Activated T-cell treated with anti-CD3 and anti-CD28 coated beads, Interleukin-2, amount 50 U/mL, for 24 hours (primary cell): ENCODE results near the gene TRIM9.

Experiments used
- DNase-seq: peaks from one replicate; pipeline ENCODE4 v3.0.0-alpha.2; 2020
- H3K27ac Mint-ChIP-seq: 2 replicates; pipeline ENCODE4 v1.8.0; 2020; ENCODE audit warnings: mild to moderate bottlenecking, mixed read lengths
- H3K27me3 Mint-ChIP-seq: 2 replicates; pipeline ENCODE4 v1.8.0; 2020; ENCODE audit warnings: mixed read lengths
- H3K36me3 Mint-ChIP-seq: 2 replicates; pipeline ENCODE4 v1.8.0; 2020; ENCODE audit warnings: low read depth, mixed read lengths
- H3K4me1 Mint-ChIP-seq: 2 replicates; pipeline ENCODE4 v1.8.0; 2020; ENCODE audit warnings: low read depth, mixed read lengths
- H3K4me3 Mint-ChIP-seq: 2 replicates; pipeline ENCODE4 v1.8.0; 2020; ENCODE audit warnings: mild to moderate bottlenecking, moderate library complexity, mixed read lengths
- H3K9me3 Mint-ChIP-seq: 2 replicates; pipeline ENCODE4 v1.8.0; 2020; ENCODE audit warnings: mixed read lengths

Gene TRIM9

DNA sequence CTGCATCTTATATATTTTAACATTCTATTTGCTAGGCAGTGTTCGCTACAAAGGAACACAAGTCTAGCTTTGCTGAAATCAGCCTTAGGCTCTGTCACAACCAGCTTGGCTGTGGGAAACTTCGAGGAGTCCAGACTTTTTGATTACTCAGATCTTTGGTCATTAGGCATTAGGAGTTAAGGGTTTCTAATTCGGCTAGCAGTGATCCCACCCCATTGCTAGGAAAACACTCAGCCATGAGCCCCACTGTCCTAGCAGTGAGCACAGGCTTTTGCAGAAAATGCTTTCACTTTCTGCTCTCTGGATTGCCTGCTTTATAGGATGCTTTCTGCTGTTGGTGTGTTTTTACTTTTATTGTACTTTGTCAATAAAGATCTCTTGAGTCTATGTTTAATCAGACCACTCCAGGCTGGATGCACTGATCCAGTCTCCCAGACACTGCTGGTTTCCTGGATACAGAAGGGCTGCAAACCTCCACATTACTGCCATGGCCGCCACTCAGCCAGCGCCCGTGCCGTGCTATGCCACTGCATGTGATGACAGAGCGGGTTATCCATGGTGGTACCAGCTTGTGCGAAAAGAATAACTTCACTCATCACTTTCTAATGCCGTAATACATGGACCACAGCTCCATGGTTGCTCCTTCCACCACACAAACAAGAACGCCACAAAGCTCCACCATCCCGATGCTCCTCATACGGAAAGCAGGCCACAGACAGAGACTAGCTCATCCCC lies 109.6 kb downstream of the TRIM9 start:
- Mint-ChIP-seq H3K4me3 (no peak overlapping the region), H3K9me3 (no peaks in the 10 kb centered on the region)

DNA sequence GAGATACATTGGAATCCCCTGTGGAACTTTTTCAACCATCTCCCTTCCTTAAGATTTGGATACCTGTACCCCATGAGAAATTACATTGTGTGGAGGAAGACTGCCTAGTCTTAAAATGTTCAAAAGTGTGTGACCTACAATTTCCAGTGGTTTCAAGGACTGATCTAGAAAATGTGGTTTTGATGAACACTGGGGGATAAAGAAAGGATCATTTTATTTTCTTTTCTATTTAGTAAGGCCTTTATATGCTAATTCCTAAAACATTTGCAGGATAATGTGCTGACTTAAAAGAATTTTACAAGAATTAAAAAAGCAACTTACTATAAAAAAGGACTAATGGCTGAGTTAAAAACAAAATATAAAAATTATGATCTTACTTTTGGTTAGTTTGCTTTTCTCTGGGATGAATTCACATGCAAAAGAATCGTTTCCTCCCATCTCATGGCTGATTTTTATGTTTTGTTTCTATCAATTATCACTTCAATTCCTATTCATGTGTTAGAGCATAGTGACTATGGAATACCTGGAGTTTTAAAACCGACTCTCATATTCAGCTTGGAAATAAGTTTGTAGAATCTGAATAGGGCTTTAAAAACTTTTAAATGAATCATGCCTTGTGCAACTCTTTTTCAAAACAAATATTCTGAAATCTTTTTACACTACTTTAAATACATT lies 110.7 kb downstream of the TRIM9 start:
- Mint-ChIP-seq H3K4me3 (no peak overlapping the region), H3K27me3 (peaks cover 14% of the 10 kb centered on the region), H3K27ac (no peak overlapping the region), H3K4me1 (no peaks in the 10 kb centered on the region), H3K9me3 (no peaks in the 10 kb centered on the region), H3K36me3 (no peaks in the 10 kb centered on the region)
- DNase-seq = no peak

More for the DNA sequence above, 109.6 kb downstream of the TRIM9 start:
- H3K4me1 Mint-ChIP-seq = no peaks in the 10 kb centered on the region
- no peak overlapping the region for H3K27ac Mint-ChIP-seq
- peaks cover 14% of the 10 kb centered on the region for H3K27me3 Mint-ChIP-seq
- no peaks in the 10 kb centered on the region for H3K36me3 Mint-ChIP-seq
- no peak for DNase-seq

DNA sequence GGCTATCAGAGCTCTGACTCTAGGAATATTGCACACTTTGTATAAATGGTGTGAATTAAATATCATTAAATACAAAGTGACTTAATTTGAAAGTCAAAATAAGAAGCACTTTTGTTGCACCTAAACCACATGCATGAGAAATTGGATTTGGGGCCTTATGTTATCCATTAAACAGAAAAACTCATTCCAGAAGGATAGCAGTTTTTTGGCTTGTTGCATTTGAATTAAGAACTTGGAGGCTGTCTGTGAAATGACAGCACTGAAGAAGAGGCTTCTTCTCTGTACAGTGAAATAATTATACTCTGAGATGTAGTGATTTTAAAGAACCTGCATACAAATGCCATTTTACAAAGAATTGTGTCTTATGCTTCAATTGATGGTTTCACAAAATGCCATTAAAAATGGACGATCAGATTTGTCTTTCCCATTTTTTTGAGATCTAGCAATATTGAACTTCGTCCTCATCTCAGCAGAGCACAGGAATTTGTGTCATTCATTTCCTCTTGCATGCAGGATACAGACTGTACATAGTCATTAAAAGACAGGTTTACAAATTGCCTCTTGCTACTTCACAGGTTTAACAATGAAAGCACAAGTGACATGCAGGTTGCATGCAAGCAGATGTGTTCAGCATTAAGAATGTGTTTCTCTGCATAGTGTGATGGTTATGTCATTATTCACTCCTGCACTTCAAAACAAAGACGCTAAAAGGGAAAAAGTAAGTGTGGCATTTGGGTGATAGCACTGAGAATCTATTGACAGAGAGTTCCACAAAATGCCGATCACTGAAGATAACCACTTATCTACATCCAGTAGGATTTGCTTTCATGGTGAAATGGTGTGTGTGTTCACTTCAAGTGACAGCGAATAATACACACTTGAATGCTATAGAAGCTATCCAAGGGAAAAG lies 114.7 kb downstream of the TRIM9 start:
- Mint-ChIP-seq H3K9me3 (no peaks in the 10 kb centered on the region), H3K27me3 (peaks cover 2% of the 10 kb centered on the region), H3K4me1 (no peaks in the 10 kb centered on the region), H3K36me3 (no peaks in the 10 kb centered on the region), H3K27ac (no peak overlapping the region), H3K4me3 (no peak overlapping the region)
- no peak for DNase-seq

DNA sequence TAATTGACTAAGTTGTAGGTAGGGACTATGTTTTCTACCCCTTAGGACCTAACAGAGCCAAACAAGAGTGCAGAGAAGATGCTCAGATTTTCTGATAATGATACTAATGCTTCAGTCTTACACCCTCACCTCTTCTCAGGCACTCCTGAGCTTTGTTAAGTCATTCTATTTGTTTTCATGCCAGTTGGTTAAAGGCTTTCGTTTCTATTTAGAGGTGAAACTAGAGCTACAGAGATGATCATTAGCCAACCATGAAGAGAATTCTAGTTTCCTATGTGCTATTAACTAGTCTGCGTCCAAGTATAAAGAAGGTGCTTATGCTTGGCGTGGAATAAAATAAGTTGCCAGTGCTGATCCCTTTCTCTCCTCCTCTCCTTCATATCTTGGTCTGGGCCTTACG lies 116.0 kb downstream of the TRIM9 start:
- DNase-seq = no peak
- H3K9me3 Mint-ChIP-seq = no peaks in the 10 kb centered on the region
- H3K27ac Mint-ChIP-seq = no peak overlapping the region
- H3K36me3 Mint-ChIP-seq = no peaks in the 10 kb centered on the region
- no peaks in the 10 kb centered on the region for H3K4me1 Mint-ChIP-seq
- H3K27me3 Mint-ChIP-seq = peaks cover 2% of the 10 kb centered on the region
- no peak overlapping the region for H3K4me3 Mint-ChIP-seq

DNA sequence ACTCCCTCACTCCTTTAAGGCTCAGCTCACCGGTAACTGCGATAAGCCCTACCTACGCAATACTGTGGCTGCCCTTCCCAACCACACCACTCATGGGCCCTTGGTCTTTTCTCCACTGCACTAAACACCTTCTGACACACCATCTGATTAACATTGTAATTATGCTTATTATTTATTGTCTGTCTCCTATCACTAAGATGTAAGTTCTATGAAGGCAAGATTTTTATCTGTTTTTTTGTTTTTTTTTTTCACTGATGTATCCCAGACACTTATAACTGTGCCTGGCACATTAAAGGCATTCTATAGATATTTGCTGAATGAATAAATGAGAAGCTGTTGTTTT lies 116.4 kb downstream of the TRIM9 start:
- H3K27me3 Mint-ChIP-seq = peaks cover 2% of the 10 kb centered on the region
- H3K36me3 Mint-ChIP-seq = no peaks in the 10 kb centered on the region
- no peak for DNase-seq
- H3K4me1 Mint-ChIP-seq = no peaks in the 10 kb centered on the region
- no peak overlapping the region for H3K4me3 Mint-ChIP-seq
- H3K27ac Mint-ChIP-seq = no peak overlapping the region
- H3K9me3 Mint-ChIP-seq = no peaks in the 10 kb centered on the region

DNA sequence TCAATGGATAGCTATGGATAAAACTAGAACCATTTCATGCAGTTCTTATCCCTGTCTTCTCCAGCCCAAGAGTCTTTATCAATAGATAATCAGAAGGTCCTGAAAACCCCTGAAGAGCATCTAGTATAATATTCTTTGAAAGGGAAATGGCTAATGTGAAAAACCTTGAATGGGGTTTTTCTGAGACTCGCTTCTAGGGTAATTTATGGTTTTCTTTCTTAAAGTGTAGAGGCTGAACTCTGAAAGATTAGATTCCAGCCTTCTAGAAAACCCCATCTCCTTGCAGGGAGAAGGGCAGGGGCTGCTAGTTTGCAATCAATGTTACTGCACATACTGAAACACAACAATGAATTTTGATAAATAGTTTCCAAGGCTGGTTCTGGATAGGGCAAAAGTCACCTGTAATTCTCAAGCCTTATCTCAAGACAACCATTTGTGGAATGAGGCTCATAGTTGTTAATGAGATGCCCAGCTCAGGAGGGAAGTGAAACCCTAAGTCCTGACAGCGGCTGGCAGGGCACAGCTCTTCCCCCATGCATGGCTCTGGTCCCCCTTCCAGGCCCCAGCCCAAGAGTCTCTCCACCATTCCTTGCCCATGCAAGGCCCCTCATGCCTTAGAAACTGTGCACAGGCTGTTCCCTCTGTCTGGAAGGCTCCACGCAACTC lies 116.9 kb downstream of the TRIM9 start:
- Mint-ChIP-seq H3K36me3 (no peaks in the 10 kb centered on the region), H3K27ac (no peak overlapping the region), H3K27me3 (peaks cover 2% of the 10 kb centered on the region), H3K4me1 (no peaks in the 10 kb centered on the region), H3K4me3 (no peak overlapping the region), H3K9me3 (no peaks in the 10 kb centered on the region)
- no peak for DNase-seq

DNA sequence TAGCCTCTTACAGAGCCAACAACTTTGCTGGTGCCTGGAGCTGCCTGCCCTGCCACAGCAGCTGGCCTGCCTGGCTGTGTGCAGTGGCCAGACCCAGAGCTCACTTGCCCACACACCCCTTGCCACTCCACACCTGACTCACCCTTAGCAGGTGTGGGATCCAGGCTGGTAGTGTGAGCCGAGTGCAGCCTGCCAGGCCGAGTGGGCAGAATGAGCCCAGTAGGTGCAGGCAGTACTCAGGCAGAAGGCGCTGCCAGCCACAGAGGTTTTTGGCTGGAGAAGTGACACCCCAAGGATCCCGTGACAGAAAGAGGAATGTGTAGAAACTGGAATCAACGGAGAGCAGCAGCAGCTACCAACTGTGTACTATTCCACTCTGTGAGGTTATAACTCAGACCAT lies 120.8 kb downstream of the TRIM9 start:
- peaks cover 2% of the 10 kb centered on the region for H3K27me3 Mint-ChIP-seq
- no peak for DNase-seq
- H3K9me3 Mint-ChIP-seq = no peaks in the 10 kb centered on the region
- H3K4me3 Mint-ChIP-seq = no peak overlapping the region
- no peaks in the 10 kb centered on the region for H3K36me3 Mint-ChIP-seq
- H3K4me1 Mint-ChIP-seq = no peaks in the 10 kb centered on the region
- no peak overlapping the region for H3K27ac Mint-ChIP-seq

DNA sequence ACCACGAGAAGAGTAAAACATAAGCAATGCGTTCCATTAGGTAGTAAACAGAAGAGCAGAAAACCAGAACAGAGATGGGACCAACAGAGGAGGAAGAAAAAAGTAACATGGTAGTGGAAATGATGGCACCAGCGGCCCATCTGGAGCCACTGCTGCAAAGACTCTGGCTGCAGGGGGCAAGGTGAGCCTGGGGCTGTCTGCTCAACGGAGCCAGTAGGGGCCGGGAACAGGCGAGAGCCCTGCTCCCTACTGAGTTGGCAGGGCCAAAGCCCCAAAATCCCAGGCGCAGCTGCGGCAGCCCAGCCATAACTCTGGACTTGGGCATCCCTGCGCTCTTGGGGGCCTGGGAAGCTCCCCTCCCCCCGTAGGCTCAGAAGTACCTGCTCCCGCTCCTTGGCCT lies 122.2 kb downstream of the TRIM9 start:
- Mint-ChIP-seq H3K27ac (no peak overlapping the region), H3K27me3 (peaks cover 1% of the 10 kb centered on the region), H3K4me3 (no peak overlapping the region), H3K9me3 (no peaks in the 10 kb centered on the region), H3K4me1 (no peaks in the 10 kb centered on the region), H3K36me3 (no peaks in the 10 kb centered on the region)
- DNase-seq = no peak

DNA sequence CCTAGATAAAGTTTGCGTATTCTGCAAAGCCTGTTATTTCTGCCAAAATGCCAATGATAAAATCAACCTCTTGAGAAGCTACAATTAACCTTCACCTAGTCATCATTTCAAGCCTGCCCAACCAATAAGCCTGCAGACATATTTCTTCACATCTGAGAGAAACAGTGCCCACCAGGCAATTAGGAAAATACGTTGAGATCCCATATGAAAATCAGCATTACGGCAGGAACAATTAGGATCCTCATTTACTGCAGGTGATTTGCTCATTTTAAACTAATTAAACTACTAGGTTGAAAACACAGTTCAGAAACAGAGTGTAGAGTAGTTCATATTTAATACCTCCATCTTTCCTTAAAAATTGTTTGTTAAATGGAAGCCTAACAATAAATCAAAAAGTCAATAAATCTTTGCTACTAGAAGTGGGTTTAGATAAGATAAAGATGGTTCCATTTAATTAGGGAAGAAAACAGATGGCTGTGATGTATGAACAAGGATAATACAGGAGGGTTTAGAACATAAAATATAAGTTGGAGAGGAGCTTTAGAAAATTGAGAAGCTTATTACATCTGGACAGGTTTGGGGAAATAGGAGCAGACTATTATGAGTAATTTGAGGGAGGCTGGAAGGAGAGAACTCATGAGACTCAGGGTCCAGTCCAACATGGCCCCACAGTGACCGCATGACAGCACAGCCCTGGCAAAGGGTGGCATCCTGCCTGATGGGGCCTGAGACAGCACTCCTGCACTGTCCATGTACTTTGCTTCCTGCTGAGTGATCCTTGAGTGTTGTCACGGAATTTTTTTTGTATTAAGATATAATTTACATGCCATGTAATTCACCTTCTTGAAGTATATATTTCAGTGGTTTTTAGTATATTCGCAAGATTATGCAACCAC lies 123.8 kb downstream of the TRIM9 start:
- no peaks in the 10 kb centered on the region for H3K9me3 Mint-ChIP-seq
- no peaks in the 10 kb centered on the region for H3K36me3 Mint-ChIP-seq
- H3K27ac Mint-ChIP-seq = no peak overlapping the region
- DNase-seq = no peak
- peaks cover 2% of the 10 kb centered on the region for H3K27me3 Mint-ChIP-seq
- no peak overlapping the region for H3K4me3 Mint-ChIP-seq
- no peaks in the 10 kb centered on the region for H3K4me1 Mint-ChIP-seq

DNA sequence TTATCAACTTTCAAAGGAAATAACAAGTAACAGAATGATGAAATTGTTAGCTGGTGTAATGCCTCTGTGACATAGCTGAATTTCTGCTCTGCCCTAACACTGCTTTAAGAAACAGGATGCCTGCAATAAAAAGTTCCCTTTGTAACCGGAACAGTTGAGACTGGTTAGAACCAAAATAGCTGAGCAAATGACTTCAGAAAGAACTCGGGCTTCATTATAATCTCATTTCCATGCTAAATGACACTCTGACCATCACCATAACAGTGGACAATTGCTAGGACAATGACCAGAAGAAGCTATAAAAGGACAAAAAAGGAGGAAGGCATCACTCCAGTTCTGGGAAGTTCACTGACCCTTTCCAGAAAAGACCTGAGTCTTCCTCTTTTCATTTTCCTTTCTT lies 127.1 kb downstream of the TRIM9 start:
- DNase-seq = no peak
- H3K4me3 Mint-ChIP-seq = no peak overlapping the region
- H3K27me3 Mint-ChIP-seq = peaks cover 7% of the 10 kb centered on the region
- H3K36me3 Mint-ChIP-seq = no peaks in the 10 kb centered on the region
- no peaks in the 10 kb centered on the region for H3K4me1 Mint-ChIP-seq
- no peaks in the 10 kb centered on the region for H3K9me3 Mint-ChIP-seq
- no peak overlapping the region for H3K27ac Mint-ChIP-seq

DNA sequence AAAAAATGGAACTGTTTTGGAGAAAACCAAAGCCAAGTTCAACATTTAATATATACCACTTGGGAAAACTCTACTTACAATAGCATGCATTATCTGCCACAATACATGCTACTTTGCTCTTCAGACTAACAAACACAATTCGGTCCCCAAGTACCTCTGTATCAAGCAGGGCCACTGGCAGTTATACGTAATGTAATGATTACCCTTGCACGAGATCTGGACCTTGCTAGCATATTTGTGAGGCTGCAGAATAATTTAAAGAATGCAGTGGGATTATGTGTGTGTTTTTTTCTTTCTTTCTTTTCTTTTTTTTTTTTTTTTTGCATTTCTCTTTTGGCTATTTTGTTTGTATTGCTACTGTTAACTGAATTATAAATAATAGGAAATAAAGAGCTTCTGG lies 127.8 kb downstream of the TRIM9 start:
- no peak overlapping the region for H3K4me3 Mint-ChIP-seq
- no peak for DNase-seq
- no peaks in the 10 kb centered on the region for H3K4me1 Mint-ChIP-seq
- H3K36me3 Mint-ChIP-seq = no peaks in the 10 kb centered on the region
- no peak overlapping the region for H3K27ac Mint-ChIP-seq
- H3K27me3 Mint-ChIP-seq = peaks cover 7% of the 10 kb centered on the region
- no peaks in the 10 kb centered on the region for H3K9me3 Mint-ChIP-seq

DNA sequence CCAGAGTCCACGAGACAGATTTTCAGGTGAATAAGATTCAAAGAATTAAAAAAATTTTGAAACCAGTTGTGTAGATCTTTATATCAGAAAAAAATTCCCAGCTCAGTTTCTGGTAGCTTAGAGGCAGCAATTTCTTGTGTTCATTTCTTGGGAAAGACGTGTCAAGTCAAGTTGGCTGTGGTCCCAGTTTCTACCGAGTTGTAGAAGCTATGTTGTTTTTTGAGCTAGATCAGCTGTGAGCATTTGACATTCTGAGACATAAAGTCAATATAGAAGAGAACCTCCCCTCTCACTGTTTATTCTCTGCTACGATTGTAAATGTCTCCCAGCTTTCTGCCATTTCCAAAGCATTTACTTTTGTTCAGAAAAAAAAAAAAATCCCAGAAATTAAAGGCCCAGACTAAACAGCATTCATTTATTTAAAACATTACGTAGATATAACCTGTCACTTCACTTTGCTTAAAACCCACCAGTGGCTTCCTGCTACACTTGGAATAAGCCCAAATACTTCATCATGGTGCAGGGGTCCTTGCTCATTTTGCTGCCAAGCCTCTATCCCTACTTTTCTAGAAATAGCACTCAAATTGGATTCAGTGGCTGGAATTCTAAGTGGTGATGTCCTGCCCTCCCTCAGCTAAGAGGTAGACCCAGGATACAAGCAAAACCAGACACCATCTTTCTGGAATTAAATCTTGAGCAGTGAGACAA lies 130.1 kb downstream of the TRIM9 start:
- H3K27ac Mint-ChIP-seq = no peak overlapping the region
- H3K36me3 Mint-ChIP-seq = no peaks in the 10 kb centered on the region
- no peaks in the 10 kb centered on the region for H3K4me1 Mint-ChIP-seq
- peaks cover 7% of the 10 kb centered on the region for H3K27me3 Mint-ChIP-seq
- no peaks in the 10 kb centered on the region for H3K9me3 Mint-ChIP-seq
- DNase-seq = no peak
- H3K4me3 Mint-ChIP-seq = no peak overlapping the region

DNA sequence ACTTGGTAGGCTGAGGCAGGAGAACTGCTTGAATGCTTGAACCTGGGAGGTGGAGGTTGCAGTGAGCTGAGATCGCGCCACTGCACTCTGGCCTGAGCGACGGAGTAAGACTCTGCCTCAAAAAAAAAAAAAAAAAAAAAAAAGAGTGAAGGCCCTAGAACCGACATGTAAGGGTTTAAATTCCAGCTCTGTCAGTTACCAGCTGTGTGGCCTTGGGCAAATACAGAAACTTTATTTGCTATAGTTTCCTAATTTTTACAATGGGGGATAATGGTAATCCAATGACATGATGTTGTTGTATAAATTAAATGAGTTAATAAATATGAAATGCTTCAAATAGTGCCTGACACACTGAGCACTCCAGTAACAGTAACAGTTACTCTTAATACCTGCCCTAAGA lies 131.0 kb downstream of the TRIM9 start:
- no peak overlapping the region for H3K4me3 Mint-ChIP-seq
- no peaks in the 10 kb centered on the region for H3K9me3 Mint-ChIP-seq
- H3K36me3 Mint-ChIP-seq = no peaks in the 10 kb centered on the region
- peaks cover 7% of the 10 kb centered on the region for H3K27me3 Mint-ChIP-seq
- no peak for DNase-seq
- H3K4me1 Mint-ChIP-seq = no peaks in the 10 kb centered on the region
- H3K27ac Mint-ChIP-seq = no peak overlapping the region
